Naive B cell (primary cell): ENCODE measurements around the gene DMPK. TPM values are rescaled to one million over a fixed set of nuclear protein-coding genes. Genes with fewer than 3 reads are reported as not detected.

Experiments used
- ATAC-seq, 2 donors: fragments of 150-1000 bp; cut with Tn5 transposase; 2 replicates each; pipeline ENCODE4 v1.10.0; 2021; ENCODE audit warnings: low read depth in 2 of 2, mild to moderate bottlenecking in 2 of 2, moderate library complexity in 2 of 2
- DNase-seq: peaks from one replicate; pipeline ENCODE4 v3.0.0; 2022
- H3K27ac Mint-ChIP-seq, 6 donors: one replicate each; pipeline ENCODE4 v1.8.0; 2020 to 2022; ENCODE audit warnings: mild to moderate bottlenecking in 6 of 6, mixed read lengths in 6 of 6, moderate library complexity in 5 of 6, inconsistent platforms in 2 of 6
- H3K27me3 Mint-ChIP-seq, 3 donors: one replicate each; pipeline ENCODE4 v1.8.0; 2021 to 2022; ENCODE audit warnings: mixed read lengths in 3 of 3, mild to moderate bottlenecking in 1 of 3
- H3K36me3 Mint-ChIP-seq, 2 donors: one replicate each; pipeline ENCODE4 v1.8.0; 2020 to 2022; ENCODE audit warnings: mixed read lengths in 2 of 2, inconsistent platforms in 1 of 2, mild to moderate bottlenecking in 1 of 2
- H3K4me1 Mint-ChIP-seq, 3 donors: one replicate each; pipeline ENCODE4 v1.8.0; 2020 to 2022; ENCODE audit warnings: mixed read lengths in 3 of 3, inconsistent platforms in 1 of 3, mild to moderate bottlenecking in 1 of 3, moderate library complexity in 1 of 3
- H3K4me3 Mint-ChIP-seq, 8 donors: one replicate each; pipeline ENCODE4 v1.8.0; 2020 to 2022; ENCODE audit warnings: mild to moderate bottlenecking in 8 of 8, mixed read lengths in 8 of 8, moderate library complexity in 8 of 8, inconsistent platforms in 2 of 8
- H3K9me3 Mint-ChIP-seq, 7 donors: one replicate each; pipeline ENCODE4 v1.8.0; 2020 to 2022; ENCODE audit warnings: mixed read lengths in 7 of 7, mild to moderate bottlenecking in 5 of 7, inconsistent platforms in 2 of 7, moderate library complexity in 1 of 7
- polyA plus RNA-seq, 6 donors: library from polyadenylated mRNA; unstranded; fragments of 300-500 nt; fragmentation: Illumina TruSeq; gene quantifications; one replicate each; pipeline ENCODE4 v1.2.3, GENCODE V29; 2021; ENCODE audit warnings: low read depth in 6 of 6

The DMPK gene
- polyA plus RNA-seq, 6 donors from 2014 or later: 0.31 to 2.7 (median 1.1) TPM; not detected in 1

DNA sequence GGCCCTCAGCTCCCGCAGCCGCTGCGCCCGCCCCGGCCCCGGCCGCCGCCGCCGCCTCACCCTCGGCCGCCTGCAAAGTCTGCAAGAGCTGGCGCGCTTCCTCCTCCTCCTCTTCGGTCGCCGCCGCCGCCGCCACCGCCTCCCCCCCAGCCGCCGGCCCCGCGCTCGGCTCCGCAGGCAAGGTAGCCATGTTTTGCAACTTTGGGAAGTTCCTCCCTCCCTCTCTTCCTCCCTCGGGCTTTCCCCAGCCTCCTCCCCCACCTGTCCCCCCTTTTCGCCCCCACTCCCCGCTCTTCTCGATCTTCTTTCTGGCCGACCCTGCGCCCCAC, 13.7 kb downstream of the DMPK start:
- H3K36me3 Mint-ChIP-seq: no peaks in the 10 kb centered on the region
- no peak for ATAC-seq
- H3K9me3 Mint-ChIP-seq: no peaks in the 10 kb centered on the region
- H3K4me1 Mint-ChIP-seq: peaks cover 17 to 29% (median 28%) of the 10 kb centered on the region in 3 donors
- peaks cover 0 to 28% (median 20%) of the 10 kb centered on the region in 3 donors for H3K27me3 Mint-ChIP-seq
- peak; percentile 33 for DNase-seq
- H3K4me3 Mint-ChIP-seq: peak overlapping the region; percentile 82 to 95 (median 92)
- peak overlapping the region in 3 of 6 donors; percentile 62 to 83 (median 70) for H3K27ac Mint-ChIP-seq

DNA sequence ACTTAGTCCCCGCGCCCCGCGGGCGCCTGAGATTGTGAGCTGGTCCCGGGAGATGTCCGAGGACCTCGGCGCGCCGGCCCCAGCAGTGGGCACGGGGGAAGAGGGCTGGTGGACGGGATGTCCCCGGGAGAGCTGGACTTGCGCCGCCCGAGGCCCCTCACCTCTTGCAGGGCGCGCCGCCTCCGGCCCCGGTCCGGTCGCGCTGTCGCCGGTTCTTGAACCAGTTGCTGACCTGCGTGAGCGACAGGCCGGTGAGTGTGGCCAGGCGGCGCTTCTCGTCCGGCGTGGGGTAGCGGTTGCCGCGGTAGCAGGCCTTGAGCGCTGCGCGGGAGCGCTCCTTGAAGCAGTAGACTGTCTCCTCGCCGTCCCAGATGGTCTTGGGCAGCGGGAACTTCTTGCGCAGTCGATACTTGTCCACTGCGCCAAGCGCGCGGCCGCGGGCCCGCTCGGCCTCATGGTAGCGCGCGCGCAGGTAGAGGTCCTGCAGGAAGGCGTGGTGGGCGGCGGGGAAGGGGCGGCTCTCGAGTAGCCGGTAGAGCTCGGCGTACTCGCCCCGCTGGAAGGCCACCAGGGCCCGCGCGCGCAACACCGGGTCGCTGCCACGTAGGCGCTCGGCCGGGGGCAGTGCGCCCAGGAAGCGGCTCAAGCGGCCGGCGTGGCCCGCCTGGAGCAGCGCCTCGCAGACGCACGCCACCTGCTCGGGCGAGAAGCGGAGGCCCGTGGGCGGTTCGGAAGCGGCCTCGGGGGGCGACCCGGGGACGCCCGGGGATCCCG, 14.2 kb downstream of the DMPK start:
- DNase-seq (no peak), ATAC-seq (no peak)
- H3K4me3 Mint-ChIP-seq: peak overlapping the region; percentile 75 to 92 (median 79)
- H3K4me1 Mint-ChIP-seq: peaks cover 13 to 29% (median 28%) of the 10 kb centered on the region in 3 donors
- H3K27ac Mint-ChIP-seq: no peak overlapping the region
- H3K36me3 Mint-ChIP-seq: no peaks in the 10 kb centered on the region
- H3K27me3 Mint-ChIP-seq: peaks cover 0 to 28% (median 20%) of the 10 kb centered on the region in 3 donors
- no peaks in the 10 kb centered on the region for H3K9me3 Mint-ChIP-seq

DNA sequence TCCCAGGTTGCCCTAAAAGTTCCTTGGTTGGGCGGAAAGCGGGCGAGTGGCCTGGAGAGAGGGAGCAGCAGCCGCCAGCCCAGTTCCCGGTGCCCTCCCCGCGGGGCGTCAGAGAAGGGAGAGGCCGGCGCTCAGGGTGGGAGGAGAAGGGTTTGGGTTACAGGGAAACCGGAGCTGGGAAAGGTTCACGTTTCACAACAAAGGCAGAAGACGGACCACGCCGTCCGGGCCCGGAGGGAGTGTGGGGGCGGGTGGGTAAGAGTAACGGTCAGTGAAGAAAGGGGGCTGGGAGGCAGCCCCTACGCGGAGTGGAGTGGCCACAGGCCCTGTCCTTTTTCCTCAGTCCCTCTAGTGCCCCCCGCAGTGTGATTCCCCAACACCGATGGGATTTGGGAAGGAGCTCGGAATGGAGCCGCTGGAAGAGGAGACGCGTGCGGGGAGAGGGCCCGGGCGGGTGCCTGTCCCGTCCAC, 14.8 kb downstream of the DMPK start:
- ATAC-seq (no peak), DNase-seq (no peak)
- Mint-ChIP-seq H3K27me3 (peaks cover 0 to 34% (median 20%) of the 10 kb centered on the region in 3 donors), H3K9me3 (no peaks in the 10 kb centered on the region), H3K36me3 (no peaks in the 10 kb centered on the region), H3K27ac (no peak overlapping the region), H3K4me1 (peaks cover 13 to 29% (median 27%) of the 10 kb centered on the region in 3 donors), H3K4me3 (peak overlapping the region in 7 of 8 donors; percentile 15 to 82 (median 67))

DNA sequence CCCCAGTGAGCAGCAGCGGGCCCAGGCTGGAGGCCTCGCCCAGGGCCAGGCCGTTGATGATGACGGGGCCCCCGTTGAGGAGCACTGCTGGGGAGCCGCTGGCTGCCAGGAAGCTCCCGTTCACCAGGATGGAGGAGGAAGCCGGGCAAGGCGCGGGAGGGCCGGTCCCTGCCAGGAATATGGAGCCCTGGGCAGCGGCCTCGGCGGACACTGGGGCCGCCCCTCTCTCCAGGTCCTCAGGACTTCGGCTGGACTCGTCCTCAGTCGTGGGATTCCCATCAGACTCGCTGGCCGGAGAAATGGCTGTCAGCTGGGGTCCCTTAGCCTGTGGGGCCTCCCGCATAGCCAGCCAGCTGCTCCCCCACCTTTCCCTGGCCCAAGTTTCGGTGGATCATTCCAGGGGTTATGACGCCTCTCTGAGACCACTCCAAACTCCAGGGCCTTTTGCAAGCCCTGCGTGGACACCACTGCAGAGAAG, 15.4 kb downstream of the DMPK start:
- Mint-ChIP-seq H3K27ac (no peak overlapping the region), H3K4me1 (peaks cover 11 to 29% (median 23%) of the 10 kb centered on the region in 3 donors), H3K27me3 (peaks cover 0 to 40% (median 20%) of the 10 kb centered on the region in 3 donors), H3K9me3 (no peaks in the 10 kb centered on the region), H3K4me3 (peak overlapping the region in 7 of 8 donors; percentile 15 to 82 (median 59)), H3K36me3 (no peaks in the 10 kb centered on the region)
- ATAC-seq: no peak
- no peak for DNase-seq

DNA sequence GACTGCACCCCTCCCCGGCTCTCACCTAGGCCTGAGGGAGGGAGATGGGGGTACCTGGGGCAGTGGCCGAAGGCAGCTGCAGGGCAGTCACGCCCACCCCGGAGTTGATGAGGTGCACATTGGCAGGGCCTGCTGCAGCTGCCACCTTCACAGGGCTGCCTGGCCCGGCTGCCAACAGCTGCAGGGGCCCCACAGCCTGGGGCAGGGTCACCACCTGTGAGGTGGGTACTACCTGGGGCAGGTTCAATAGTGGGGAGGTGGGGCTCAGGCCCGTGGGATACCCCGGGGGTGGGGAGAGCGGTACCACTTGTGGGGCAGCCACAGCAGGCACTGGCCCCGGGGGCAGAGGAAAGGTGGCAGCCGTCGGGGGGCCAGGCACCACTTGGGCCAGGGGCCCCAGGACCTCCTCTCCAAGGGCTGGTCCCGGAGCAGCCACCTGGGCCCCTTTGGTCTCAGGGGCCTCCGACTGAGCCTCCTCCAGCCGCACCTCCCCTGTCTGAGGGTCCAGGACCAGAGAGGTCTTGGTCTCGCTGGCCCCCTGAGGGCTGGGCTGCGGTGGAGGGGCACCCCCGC, 15.9 kb downstream of the DMPK start:
- no peak for ATAC-seq
- DNase-seq: no peak
- H3K27ac Mint-ChIP-seq: no peak overlapping the region
- H3K36me3 Mint-ChIP-seq: no peaks in the 10 kb centered on the region
- no peaks in the 10 kb centered on the region for H3K9me3 Mint-ChIP-seq
- H3K4me3 Mint-ChIP-seq: no peak overlapping the region
- H3K4me1 Mint-ChIP-seq: peaks cover 10 to 29% (median 23%) of the 10 kb centered on the region in 3 donors
- H3K27me3 Mint-ChIP-seq: peaks cover 0 to 44% (median 20%) of the 10 kb centered on the region in 3 donors

DNA sequence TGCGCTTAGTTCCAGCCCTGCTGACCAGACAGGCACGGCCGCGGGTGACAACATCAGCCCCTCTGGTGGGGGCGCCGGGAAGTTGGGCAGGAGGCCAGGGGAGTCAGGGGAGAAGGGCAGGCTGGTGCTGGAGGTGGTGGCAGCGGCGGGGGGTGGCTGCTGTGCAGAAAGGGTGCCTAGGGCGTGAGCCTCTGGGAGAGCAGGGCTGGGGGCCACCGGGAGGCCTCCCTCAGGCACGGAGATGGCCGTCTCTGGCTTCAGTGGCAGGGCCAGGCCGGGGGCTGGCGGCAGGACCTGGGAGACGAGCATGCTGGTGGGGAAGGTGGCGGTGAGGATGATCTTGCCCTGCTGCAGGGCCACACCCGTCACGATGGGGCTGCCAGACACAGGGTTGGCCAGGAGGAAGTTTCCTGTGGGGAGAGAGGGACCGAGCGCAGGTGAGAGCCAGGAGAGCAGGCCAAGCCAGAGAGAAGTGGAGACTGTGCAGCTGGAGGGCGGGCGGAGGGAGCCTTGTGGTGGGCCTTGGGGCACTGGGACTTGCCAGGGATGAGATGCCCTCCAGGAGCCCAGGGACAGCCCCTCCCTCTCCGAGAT, 16.5 kb downstream of the DMPK start:
- no peaks in the 10 kb centered on the region for H3K9me3 Mint-ChIP-seq
- DNase-seq: no peak
- no peaks in the 10 kb centered on the region for H3K36me3 Mint-ChIP-seq
- no peak for ATAC-seq
- H3K4me1 Mint-ChIP-seq: peaks cover 6 to 27% (median 18%) of the 10 kb centered on the region in 3 donors
- H3K27me3 Mint-ChIP-seq: peaks cover 0 to 44% (median 20%) of the 10 kb centered on the region in 3 donors
- peak overlapping the region in 1 of 8 donors; percentile 30 for H3K4me3 Mint-ChIP-seq
- no peak overlapping the region for H3K27ac Mint-ChIP-seq

DNA sequence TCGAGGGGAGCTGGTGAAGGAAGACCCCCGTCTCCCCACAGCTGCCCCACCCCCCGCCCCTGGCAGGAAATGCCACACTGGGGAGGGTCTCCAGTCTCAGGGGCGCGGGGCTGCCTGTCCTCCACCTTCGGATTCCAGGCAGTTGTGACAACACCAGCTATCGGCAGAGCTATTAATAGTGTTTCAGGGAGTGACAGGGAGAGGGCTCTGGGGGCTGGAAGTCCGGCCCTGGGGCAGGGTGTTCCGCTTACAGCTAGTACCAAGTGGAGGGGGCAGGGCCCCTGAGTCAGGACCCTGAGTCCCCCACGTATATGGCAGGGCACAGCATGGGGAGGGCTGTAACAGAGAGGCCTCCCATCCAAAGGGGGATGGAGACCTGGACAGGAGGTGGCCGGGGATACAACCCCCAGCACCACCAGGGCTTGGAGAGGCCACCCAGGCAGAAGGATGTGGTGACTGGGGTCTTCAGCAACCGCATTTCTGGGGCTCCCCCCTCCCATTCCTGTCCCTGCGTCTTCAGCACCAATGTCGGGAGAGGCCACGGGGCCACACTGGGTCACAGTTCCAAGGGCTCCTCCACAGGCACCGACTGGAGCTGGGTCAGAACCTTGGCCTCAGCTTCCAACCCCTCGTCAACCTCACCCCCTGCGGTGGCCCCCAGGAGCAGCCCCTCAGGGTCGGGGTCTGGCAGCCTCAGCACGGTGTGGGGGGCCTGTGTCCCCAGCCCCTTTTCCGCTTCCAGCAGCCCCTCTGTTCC, 17.2 kb downstream of the DMPK start:
- Mint-ChIP-seq H3K27me3 (peaks cover 0 to 44% (median 20%) of the 10 kb centered on the region in 3 donors), H3K27ac (no peak overlapping the region), H3K36me3 (no peaks in the 10 kb centered on the region), H3K4me1 (peaks cover 6 to 21% (median 11%) of the 10 kb centered on the region in 3 donors), H3K4me3 (peak overlapping the region in 2 of 8 donors; percentile 27 to 63), H3K9me3 (no peaks in the 10 kb centered on the region)
- ATAC-seq (no peak), DNase-seq (no peak)

DNA sequence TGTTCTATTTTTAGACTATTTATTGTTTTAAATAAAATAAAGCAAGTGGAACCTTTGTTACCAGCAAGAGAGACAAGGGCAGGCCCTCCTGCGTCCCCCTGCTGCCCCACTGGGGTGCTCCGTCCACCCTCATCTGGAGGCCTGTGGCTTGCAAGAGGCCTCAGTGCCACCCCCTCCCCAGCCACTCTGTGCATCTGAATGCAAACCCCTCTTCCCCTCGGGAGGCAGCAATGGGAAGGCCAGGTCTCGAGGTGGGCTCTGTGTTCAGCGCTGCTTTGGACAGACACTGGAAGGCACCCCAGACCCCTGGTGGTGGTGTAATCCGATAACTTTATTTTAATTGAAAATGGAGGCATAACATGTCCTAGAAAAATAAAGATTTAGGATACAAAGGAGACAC, 17.8 kb downstream of the DMPK start:
- H3K27ac Mint-ChIP-seq: no peak overlapping the region
- H3K9me3 Mint-ChIP-seq: no peaks in the 10 kb centered on the region
- peaks cover under 1 to 14% (median 11%) of the 10 kb centered on the region in 3 donors for H3K4me1 Mint-ChIP-seq
- ATAC-seq (no peak), DNase-seq (no peak)
- H3K36me3 Mint-ChIP-seq: no peaks in the 10 kb centered on the region
- peak overlapping the region in 1 of 8 donors; percentile 27 for H3K4me3 Mint-ChIP-seq
- peaks cover 0 to 48% (median 24%) of the 10 kb centered on the region in 3 donors for H3K27me3 Mint-ChIP-seq

DNA sequence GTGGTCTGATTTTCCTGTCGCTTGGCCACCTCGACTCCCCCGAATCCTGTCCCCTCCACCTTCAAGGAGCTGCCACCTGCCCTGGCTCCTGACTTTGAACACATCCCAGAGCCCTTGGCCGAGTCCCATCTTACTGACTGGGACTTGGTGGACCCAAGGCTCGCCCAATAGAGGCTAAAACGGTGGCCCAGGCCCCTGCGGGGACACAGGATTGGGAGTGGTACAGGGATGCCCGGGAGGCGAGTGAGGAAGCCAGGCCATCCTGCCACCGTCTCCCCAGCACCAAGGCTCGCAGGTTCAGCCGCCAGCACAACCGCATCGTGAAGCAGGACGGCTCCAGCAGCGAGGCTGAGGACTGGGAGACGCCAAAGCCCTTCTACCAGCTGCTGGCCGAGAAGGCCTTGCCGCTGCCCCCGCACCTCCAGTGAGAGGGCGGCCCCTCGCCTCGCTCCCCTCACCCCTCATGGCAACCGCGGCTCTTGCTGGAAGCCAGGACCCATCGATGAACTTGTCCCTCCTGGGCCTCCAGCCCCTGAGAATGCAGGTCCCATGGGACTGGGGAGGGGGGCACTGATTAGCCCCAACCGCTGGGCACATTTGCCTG, 18.5 kb downstream of the DMPK start:
- ATAC-seq (no peak), DNase-seq (no peak)
- Mint-ChIP-seq H3K27me3 (peaks cover 0 to 54% (median 29%) of the 10 kb centered on the region in 3 donors), H3K36me3 (no peaks in the 10 kb centered on the region), H3K4me1 (peaks cover 0 to 7% (median 4%) of the 10 kb centered on the region in 3 donors), H3K9me3 (no peaks in the 10 kb centered on the region), H3K4me3 (no peak overlapping the region), H3K27ac (no peak overlapping the region)

DNA sequence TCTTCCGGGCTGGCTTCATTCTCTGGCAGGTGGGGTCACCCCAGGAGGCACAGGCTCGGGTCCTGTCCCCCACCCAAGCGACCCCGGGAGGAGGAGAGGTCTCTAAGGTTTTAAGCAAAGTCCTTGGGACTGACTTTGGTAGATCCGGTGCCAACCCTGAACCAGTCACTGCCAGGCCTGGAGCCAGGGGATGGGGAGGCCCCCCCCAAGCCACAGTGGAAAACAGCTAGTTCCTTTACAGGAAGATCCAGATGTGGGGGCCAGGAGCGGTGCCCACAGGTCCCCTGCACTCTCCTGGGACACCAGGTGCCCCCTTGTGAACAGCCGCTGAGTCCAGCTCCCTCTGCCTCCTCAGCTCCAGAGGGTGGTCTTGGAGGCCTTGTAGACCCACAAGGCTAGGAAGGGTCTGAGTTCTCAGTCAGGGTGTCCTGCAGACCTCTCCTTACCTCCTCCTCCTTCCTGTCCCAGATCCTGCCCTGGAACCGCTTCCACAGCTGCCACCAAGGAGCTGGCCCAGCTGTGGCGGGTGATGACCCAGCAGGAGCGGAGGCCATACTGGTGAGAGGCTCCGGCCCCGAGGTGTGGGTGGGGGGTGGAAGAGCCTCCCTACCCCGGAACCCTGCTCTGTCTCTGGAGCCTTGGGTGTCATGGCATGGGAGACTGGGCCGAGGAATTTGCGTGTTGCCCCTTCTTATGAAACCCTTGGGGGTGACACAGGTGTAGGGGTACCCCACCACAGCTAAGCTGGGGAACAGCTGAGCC, 19.2 kb downstream of the DMPK start:
- H3K4me1 Mint-ChIP-seq: peaks cover 0 to 6% (median 3%) of the 10 kb centered on the region in 3 donors
- no peaks in the 10 kb centered on the region for H3K9me3 Mint-ChIP-seq
- DNase-seq: no peak
- no peak overlapping the region for H3K27ac Mint-ChIP-seq
- H3K36me3 Mint-ChIP-seq: no peaks in the 10 kb centered on the region
- ATAC-seq: no peak
- H3K27me3 Mint-ChIP-seq: peaks cover 0 to 59% (median 29%) of the 10 kb centered on the region in 3 donors
- no peak overlapping the region for H3K4me3 Mint-ChIP-seq

DNA sequence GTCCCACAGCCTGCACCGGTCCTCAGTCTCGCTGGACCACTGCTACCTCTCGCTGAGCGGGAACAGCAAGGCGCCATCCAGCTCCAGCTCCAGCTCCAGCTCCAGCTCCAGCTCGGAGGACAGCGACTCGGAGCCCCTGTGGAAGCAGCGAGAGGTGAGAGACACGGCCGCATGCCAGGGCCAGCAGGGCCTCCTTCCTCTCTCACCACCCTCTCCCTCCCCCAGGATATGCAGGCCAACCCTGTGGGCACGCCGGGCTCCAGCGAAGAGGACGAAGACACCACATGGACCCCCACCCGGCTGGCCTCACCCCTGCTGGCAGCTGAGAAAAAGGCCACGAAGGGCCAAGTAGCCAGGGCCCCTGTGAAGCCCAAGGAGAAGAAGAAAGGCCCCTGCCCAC, 20.6 kb downstream of the DMPK start:
- Mint-ChIP-seq H3K4me1 (no peaks in the 10 kb centered on the region), H3K4me3 (no peak overlapping the region), H3K9me3 (no peaks in the 10 kb centered on the region), H3K27me3 (peaks cover 0 to 56% (median 34%) of the 10 kb centered on the region in 3 donors), H3K27ac (no peak overlapping the region), H3K36me3 (no peaks in the 10 kb centered on the region)
- DNase-seq: no peak
- ATAC-seq: no peak

DNA sequence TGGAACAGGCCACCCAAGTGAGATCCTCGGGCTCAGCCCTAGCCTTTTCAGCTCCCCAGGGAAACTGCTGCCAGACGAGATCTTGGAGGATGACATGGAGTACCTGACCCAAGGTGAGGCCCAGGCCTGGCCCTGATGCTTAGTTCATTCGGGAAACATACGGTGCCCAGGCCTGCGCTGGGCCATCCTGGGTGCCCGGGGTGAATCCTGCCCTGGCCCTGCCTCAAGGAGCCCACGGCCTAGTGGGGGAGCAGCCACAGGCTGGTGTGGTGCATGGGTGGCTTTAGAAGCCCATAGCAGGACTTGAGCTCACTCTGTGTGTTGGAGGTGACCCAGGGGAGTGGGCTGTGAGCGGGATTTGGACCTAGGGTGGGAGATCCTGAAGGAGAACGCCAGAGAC, 23.4 kb downstream of the DMPK start:
- no peaks in the 10 kb centered on the region for H3K36me3 Mint-ChIP-seq
- no peaks in the 10 kb centered on the region for H3K9me3 Mint-ChIP-seq
- no peaks in the 10 kb centered on the region for H3K4me1 Mint-ChIP-seq
- no peak overlapping the region for H3K4me3 Mint-ChIP-seq
- no peak overlapping the region for H3K27ac Mint-ChIP-seq
- peaks cover 0 to 42% (median 14%) of the 10 kb centered on the region in 3 donors for H3K27me3 Mint-ChIP-seq
- no peak for ATAC-seq
- DNase-seq: no peak
